Measurements from ENCODE around the gene MEGF11.
"Not testable (repeated sequence)": the region's sequence is repeated elsewhere in the genome, so short reads cannot be mapped to it uniquely, and the experiment has no call there.

MEGF11 gene

GRCh38 chr15:65982627-65983322 is 270.8 kb downstream of the MEGF11 start:
- Histone ChIP-seq H3K27ac (ENCODE audit: low read depth, low read length, severe bottlenecking) (no peak overlapping the region), H3K9me3 (ENCODE audit: control insufficient read depth, low read length) (no peaks in the 10 kb centered on the region), H3K4me1 (ENCODE audit: control insufficient read depth, insufficient read depth, low read length, poor library complexity, severe bottlenecking) (no peaks in the 10 kb centered on the region), H3K4me3 (ENCODE audit: extremely low read depth, insufficient read depth, low read length, poor library complexity, severe bottlenecking) (no peak overlapping the region), H3K36me3 (ENCODE audit: control insufficient read depth, insufficient read depth, low read length) (no peaks in the 10 kb centered on the region)
- WGBS, 2 experiments (ENCODE audit: insufficient coverage in 2 of 2), result 40 to 42% methylated on average over 6 to 9 of the region's 9 CpGs

- peak overlapping the region; percentile 11 for H3K4me3 ChIP-seq (ENCODE audit: extremely low read depth, insufficient read depth, low read length, poor library complexity, severe bottlenecking)
- 5 to 6% methylated on average over 36 to 37 of the region's 42 CpGs for WGBS, 2 experiments (ENCODE audit: insufficient coverage in 2 of 2)
Observed at GRCh38 chr15:65981837-65982626, 271.5 kb downstream of the MEGF11 start.

GRCh38 chr15:65980824-65981456 is 272.6 kb downstream of the MEGF11 start:
- no peaks in the 10 kb centered on the region for H3K36me3 ChIP-seq (ENCODE audit: control insufficient read depth, insufficient read depth, low read length)
- WGBS, 2 experiments (ENCODE audit: insufficient coverage in 2 of 2), result 40 to 42% methylated on average over 4 to 5 of the region's 5 CpGs

More at GRCh38 chr15:65981837-65982626, 271.5 kb downstream of the MEGF11 start:
- Histone ChIP-seq H3K9me3 (ENCODE audit: control insufficient read depth, low read length) (no peaks in the 10 kb centered on the region), H3K36me3 (ENCODE audit: control insufficient read depth, insufficient read depth, low read length) (no peaks in the 10 kb centered on the region), H3K27ac (ENCODE audit: low read depth, low read length, severe bottlenecking) (no peak overlapping the region), H3K4me1 (ENCODE audit: control insufficient read depth, insufficient read depth, low read length, poor library complexity, severe bottlenecking) (no peaks in the 10 kb centered on the region)

GRCh38 chr15:65979837-65980236 is 273.7 kb downstream of the MEGF11 start:
- H3K36me3 ChIP-seq (ENCODE audit: control insufficient read depth, insufficient read depth, low read length), result no peaks in the 10 kb centered on the region
- 50% methylated on average over 2 of the region's 2 CpGs for WGBS, 2 experiments (ENCODE audit: insufficient coverage in 2 of 2)
- H3K9me3 ChIP-seq (ENCODE audit: control insufficient read depth, low read length), result no peaks in the 10 kb centered on the region
- no peaks in the 10 kb centered on the region for H3K4me1 ChIP-seq (ENCODE audit: control insufficient read depth, insufficient read depth, low read length, poor library complexity, severe bottlenecking)
- no peak overlapping the region for H3K27ac ChIP-seq (ENCODE audit: low read depth, low read length, severe bottlenecking)
- H3K4me3 ChIP-seq (ENCODE audit: extremely low read depth, insufficient read depth, low read length, poor library complexity, severe bottlenecking), result no peak overlapping the region

More at GRCh38 chr15:65980824-65981456, 272.6 kb downstream of the MEGF11 start:
- no peak overlapping the region for H3K4me3 ChIP-seq (ENCODE audit: extremely low read depth, insufficient read depth, low read length, poor library complexity, severe bottlenecking)
- H3K9me3 ChIP-seq (ENCODE audit: control insufficient read depth, low read length), result no peaks in the 10 kb centered on the region
- no peaks in the 10 kb centered on the region for H3K4me1 ChIP-seq (ENCODE audit: control insufficient read depth, insufficient read depth, low read length, poor library complexity, severe bottlenecking)
- H3K27ac ChIP-seq (ENCODE audit: low read depth, low read length, severe bottlenecking), result no peak overlapping the region

- H3K9me3 ChIP-seq (ENCODE audit: control insufficient read depth, low read length), result no peaks in the 10 kb centered on the region
- no peak overlapping the region for H3K27ac ChIP-seq (ENCODE audit: low read depth, low read length, severe bottlenecking)
- no peaks in the 10 kb centered on the region for H3K4me1 ChIP-seq (ENCODE audit: control insufficient read depth, insufficient read depth, low read length, poor library complexity, severe bottlenecking)
- whole genome bisulfite sequencing, 2 experiments (ENCODE audit: insufficient coverage in 2 of 2), result 61 to 64% methylated on average over 5 to 7 of the region's 7 CpGs
- no peak overlapping the region for H3K4me3 ChIP-seq (ENCODE audit: extremely low read depth, insufficient read depth, low read length, poor library complexity, severe bottlenecking)
- H3K36me3 ChIP-seq (ENCODE audit: control insufficient read depth, insufficient read depth, low read length), result no peaks in the 10 kb centered on the region
Observed at GRCh38 chr15:65979316-65979715, 274.2 kb downstream of the MEGF11 start.

- H3K27ac ChIP-seq (ENCODE audit: low read depth, low read length, severe bottlenecking), result no peak overlapping the region
- no peaks in the 10 kb centered on the region for H3K4me1 ChIP-seq (ENCODE audit: control insufficient read depth, insufficient read depth, low read length, poor library complexity, severe bottlenecking)
- 100% methylated on average over 1 of the region's 1 CpG for WGBS, 2 experiments (ENCODE audit: insufficient coverage in 2 of 2)
- no peak overlapping the region for H3K4me3 ChIP-seq (ENCODE audit: extremely low read depth, insufficient read depth, low read length, poor library complexity, severe bottlenecking)
- no peaks in the 10 kb centered on the region for H3K9me3 ChIP-seq (ENCODE audit: control insufficient read depth, low read length)
- H3K36me3 ChIP-seq (ENCODE audit: control insufficient read depth, insufficient read depth, low read length), result no peaks in the 10 kb centered on the region
Observed at GRCh38 chr15:65978110-65978509, 275.4 kb downstream of the MEGF11 start.

- H3K4me1 ChIP-seq (ENCODE audit: control insufficient read depth, insufficient read depth, low read length, poor library complexity, severe bottlenecking); H3K27ac ChIP-seq (ENCODE audit: low read depth, low read length, severe bottlenecking); H3K36me3 ChIP-seq (ENCODE audit: control insufficient read depth, insufficient read depth, low read length); H3K4me3 ChIP-seq (ENCODE audit: extremely low read depth, insufficient read depth, low read length, poor library complexity, severe bottlenecking); H3K9me3 ChIP-seq (ENCODE audit: control insufficient read depth, low read length): not testable (repeated sequence)
- 84 to 86% methylated on average over 3 of the region's 7 CpGs for WGBS, 2 experiments (ENCODE audit: insufficient coverage in 2 of 2)
Observed at GRCh38 chr15:65976196-65976595, 277.4 kb downstream of the MEGF11 start.

GRCh38 chr15:65971741-65971995 is 281.9 kb downstream of the MEGF11 start:
- Histone ChIP-seq H3K4me3 (ENCODE audit: extremely low read depth, insufficient read depth, low read length, poor library complexity, severe bottlenecking) (no peak overlapping the region), H3K27ac (ENCODE audit: low read depth, low read length, severe bottlenecking) (no peak overlapping the region), H3K9me3 (ENCODE audit: control insufficient read depth, low read length) (no peaks in the 10 kb centered on the region), H3K4me1 (ENCODE audit: control insufficient read depth, insufficient read depth, low read length, poor library complexity, severe bottlenecking) (no peaks in the 10 kb centered on the region), H3K36me3 (ENCODE audit: control insufficient read depth, insufficient read depth, low read length) (no peaks in the 10 kb centered on the region)

- H3K4me1 ChIP-seq (ENCODE audit: control insufficient read depth, insufficient read depth, low read length, poor library complexity, severe bottlenecking), result no peaks in the 10 kb centered on the region
- 90 to 91% methylated on average over 3 to 4 of the region's 8 CpGs for WGBS, 2 experiments (ENCODE audit: insufficient coverage in 2 of 2)
Observed at GRCh38 chr15:65970937-65971740, 282.4 kb downstream of the MEGF11 start.

GRCh38 chr15:65969865-65970816 is 283.4 kb downstream of the MEGF11 start:
- 84 to 95% methylated on average over 4 to 6 of the region's 7 CpGs for WGBS, 2 experiments (ENCODE audit: insufficient coverage in 2 of 2)
- no peak overlapping the region for H3K4me3 ChIP-seq (ENCODE audit: extremely low read depth, insufficient read depth, low read length, poor library complexity, severe bottlenecking)
- no peak overlapping the region for H3K27ac ChIP-seq (ENCODE audit: low read depth, low read length, severe bottlenecking)
- no peaks in the 10 kb centered on the region for H3K36me3 ChIP-seq (ENCODE audit: control insufficient read depth, insufficient read depth, low read length)
- no peaks in the 10 kb centered on the region for H3K9me3 ChIP-seq (ENCODE audit: control insufficient read depth, low read length)
- no peaks in the 10 kb centered on the region for H3K4me1 ChIP-seq (ENCODE audit: control insufficient read depth, insufficient read depth, low read length, poor library complexity, severe bottlenecking)

More at GRCh38 chr15:65970937-65971740, 282.4 kb downstream of the MEGF11 start:
- Histone ChIP-seq H3K9me3 (ENCODE audit: control insufficient read depth, low read length) (no peaks in the 10 kb centered on the region), H3K27ac (ENCODE audit: low read depth, low read length, severe bottlenecking) (no peak overlapping the region), H3K4me3 (ENCODE audit: extremely low read depth, insufficient read depth, low read length, poor library complexity, severe bottlenecking) (no peak overlapping the region), H3K36me3 (ENCODE audit: control insufficient read depth, insufficient read depth, low read length) (no peaks in the 10 kb centered on the region)

All from mesodermal cell (in vitro differentiated cells).